ENCODE data around the gene SDK1. TPM values are rescaled to one million over a fixed set of nuclear protein-coding genes. Genes with fewer than 3 reads are reported as not detected.

The SDK1 gene
- total and polyA plus RNA-seq, 2 experiments from 2014 or later = not detected

- Histone ChIP-seq H3K4me1 (ENCODE audit: insufficient read depth) (no peaks in the 10 kb centered on the region), H3K9ac (no peak overlapping the region), H3K27ac (no peak overlapping the region), H3K9me3 (ENCODE audit: low read depth) (no peaks in the 10 kb centered on the region), H3K4me3 (no peak overlapping the region), H3K4me2 (ENCODE audit: unreplicated experiment) (no peak overlapping the region), H4K20me1 (ENCODE audit: insufficient read depth) (no peaks in the 10 kb centered on the region), H3K79me2 (ENCODE audit: insufficient read depth) (no peaks in the 10 kb centered on the region), H3K27me3 (replicated peaks; ENCODE audit: insufficient read depth) (no peaks in the 10 kb centered on the region), H3K36me3 (ENCODE audit: low read depth) (no peaks in the 10 kb centered on the region), H3F3A (ENCODE audit: insufficient read depth) (no peaks in the 10 kb centered on the region), H2AFZ (no peak overlapping the region), H3K9me2 (ENCODE audit: insufficient read depth) (no peaks in the 10 kb centered on the region)
- in situ Hi-C loops (cut with MboI) = no loop called here
- 45 to 47% methylated on average over 9 of the region's 9 CpGs for WGBS, 2 experiments (ENCODE audit: low coverage in 1 of 2, low lambda C conversion rate in 2 of 2, missing lambda C conversion rate in 2 of 2)
- no peak for DNase-seq
- TF ChIP-seq EZH2 (IDR thresholded peaks at IDR 0.05; ENCODE audit: insufficient read depth, poor library complexity, severe bottlenecking) = no peak
- TF ChIP-seq EZH2phosphoT487 (IDR thresholded peaks at IDR 0.05; ENCODE audit: insufficient read depth, low read depth) = no peak
Observed at GRCh38 chr7:3264693-3265339, 36.2 kb upstream of the SDK1 start.

DNA sequence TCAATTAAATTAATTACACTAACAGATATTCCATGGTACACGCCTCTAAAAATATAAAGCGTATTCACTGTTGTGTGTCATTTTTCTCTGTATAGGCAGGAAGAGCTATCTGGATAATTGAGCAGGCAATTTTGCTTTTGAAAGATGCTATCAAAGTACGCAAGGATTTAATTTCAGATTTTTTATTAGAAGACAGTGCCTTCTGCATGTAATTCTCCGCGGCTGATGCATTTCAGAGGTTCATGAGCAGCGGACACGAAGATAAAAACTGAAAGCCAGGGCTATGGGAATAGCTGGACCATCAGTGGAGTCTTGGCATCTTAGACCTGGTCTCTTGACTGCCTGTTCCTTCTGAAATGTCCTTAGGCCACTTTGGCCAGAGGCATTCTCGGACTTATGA lies 35.7 kb upstream of the SDK1 start:
- H3K4me1 ChIP-seq (ENCODE audit: insufficient read depth) = no peaks in the 10 kb centered on the region
- no peaks in the 10 kb centered on the region for H3K9me2 ChIP-seq (ENCODE audit: insufficient read depth)
- H3K27me3 ChIP-seq (replicated peaks; ENCODE audit: insufficient read depth) = no peaks in the 10 kb centered on the region
- H3K4me3 ChIP-seq = no peak overlapping the region
- no peak overlapping the region for H3K9ac ChIP-seq
- TF ChIP-seq EZH2 (IDR thresholded peaks at IDR 0.05; ENCODE audit: insufficient read depth, poor library complexity, severe bottlenecking) (no peak), EZH2phosphoT487 (IDR thresholded peaks at IDR 0.05; ENCODE audit: insufficient read depth, low read depth) (no peak)
- no peaks in the 10 kb centered on the region for H3K9me3 ChIP-seq (ENCODE audit: low read depth)
- DNase-seq = no peak
- H3K27ac ChIP-seq = no peak overlapping the region
- in situ Hi-C loops (cut with MboI) = no loop called here
- H3K4me2 ChIP-seq (ENCODE audit: unreplicated experiment) = no peak overlapping the region
- no peaks in the 10 kb centered on the region for H3F3A ChIP-seq (ENCODE audit: insufficient read depth)
- no peaks in the 10 kb centered on the region for H3K36me3 ChIP-seq (ENCODE audit: low read depth)
- H4K20me1 ChIP-seq (ENCODE audit: insufficient read depth) = no peaks in the 10 kb centered on the region
- H3K79me2 ChIP-seq (ENCODE audit: insufficient read depth) = no peaks in the 10 kb centered on the region
- H2AFZ ChIP-seq = no peak overlapping the region
- 78 to 86% methylated on average over 8 of the region's 8 CpGs for WGBS, 2 experiments (ENCODE audit: low coverage in 1 of 2, low lambda C conversion rate in 2 of 2, missing lambda C conversion rate in 2 of 2)

GRCh38 chr7:3266240-3266639 lies 34.8 kb upstream of the SDK1 start:
- no peaks in the 10 kb centered on the region for H4K20me1 ChIP-seq (ENCODE audit: insufficient read depth)
- TF ChIP-seq EZH2phosphoT487 (IDR thresholded peaks at IDR 0.05; ENCODE audit: insufficient read depth, low read depth) = no peak
- no peak overlapping the region for H3K27ac ChIP-seq
- H3K27me3 ChIP-seq (replicated peaks; ENCODE audit: insufficient read depth) = no peaks in the 10 kb centered on the region
- no peaks in the 10 kb centered on the region for H3K9me2 ChIP-seq (ENCODE audit: insufficient read depth)
- in situ Hi-C loops (cut with MboI) = no loop called here
- no peaks in the 10 kb centered on the region for H3F3A ChIP-seq (ENCODE audit: insufficient read depth)
- WGBS, 2 experiments (ENCODE audit: low coverage in 1 of 2, low lambda C conversion rate in 2 of 2, missing lambda C conversion rate in 2 of 2) = 60 to 61% methylated on average over 4 of the region's 4 CpGs
- no peak overlapping the region for H2AFZ ChIP-seq
- H3K4me1 ChIP-seq (ENCODE audit: insufficient read depth) = no peaks in the 10 kb centered on the region
- H3K4me2 ChIP-seq (ENCODE audit: unreplicated experiment) = no peak overlapping the region
- H3K36me3 ChIP-seq (ENCODE audit: low read depth) = no peaks in the 10 kb centered on the region
- H3K79me2 ChIP-seq (ENCODE audit: insufficient read depth) = no peaks in the 10 kb centered on the region
- no peak for DNase-seq
- H3K9me3 ChIP-seq (ENCODE audit: low read depth) = no peaks in the 10 kb centered on the region
- no peak overlapping the region for H3K9ac ChIP-seq
- no peak overlapping the region for H3K4me3 ChIP-seq

DNA sequence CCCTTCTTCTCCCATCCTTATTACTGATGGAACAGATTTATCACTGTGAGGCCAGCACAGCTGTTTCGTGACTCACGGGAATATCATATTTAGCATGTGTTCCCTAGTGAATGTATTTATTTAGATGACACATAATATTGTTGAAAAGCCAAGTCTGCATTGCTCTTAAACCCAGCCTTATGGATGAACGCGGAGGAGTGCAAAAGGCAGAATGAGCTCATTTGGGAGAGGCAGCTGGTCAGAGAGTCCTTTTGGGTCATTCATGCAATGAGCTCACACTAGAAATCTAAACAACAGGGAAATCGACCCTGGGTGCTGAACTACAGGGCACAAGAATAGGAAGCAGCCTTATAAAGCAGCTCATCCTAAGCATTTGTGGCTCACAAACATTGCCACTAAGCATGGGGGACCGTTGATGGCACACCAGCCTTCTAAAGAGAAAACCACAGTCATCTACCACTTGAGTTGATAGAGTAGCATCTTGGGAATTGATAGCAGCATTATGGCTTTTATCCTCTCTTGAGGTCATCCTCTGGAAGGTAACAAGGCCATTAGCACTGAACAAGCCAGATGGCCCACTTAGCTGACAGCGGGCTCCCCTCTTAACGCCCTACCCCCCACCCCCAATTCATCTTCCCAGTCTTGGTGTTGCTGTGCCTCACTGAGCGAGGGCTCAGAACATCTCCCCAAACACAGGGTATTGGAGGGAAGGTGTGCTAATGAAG lies 32.9 kb upstream of the SDK1 start:
- H3K4me1 ChIP-seq (ENCODE audit: insufficient read depth) = no peaks in the 10 kb centered on the region
- no peaks in the 10 kb centered on the region for H3K36me3 ChIP-seq (ENCODE audit: low read depth)
- H3K9me2 ChIP-seq (ENCODE audit: insufficient read depth) = no peaks in the 10 kb centered on the region
- no peak overlapping the region for H3K4me2 ChIP-seq (ENCODE audit: unreplicated experiment)
- no peaks in the 10 kb centered on the region for H3K79me2 ChIP-seq (ENCODE audit: insufficient read depth)
- in situ Hi-C loops (cut with MboI) = no loop called here
- H2AFZ ChIP-seq = no peak overlapping the region
- H3F3A ChIP-seq (ENCODE audit: insufficient read depth) = no peaks in the 10 kb centered on the region
- H4K20me1 ChIP-seq (ENCODE audit: insufficient read depth) = no peaks in the 10 kb centered on the region
- H3K9ac ChIP-seq = no peak overlapping the region
- H3K27me3 ChIP-seq (replicated peaks; ENCODE audit: insufficient read depth) = no peaks in the 10 kb centered on the region
- 17 to 18% methylated on average over 8 to 9 of the region's 9 CpGs for WGBS, 2 experiments (ENCODE audit: low coverage in 1 of 2, low lambda C conversion rate in 2 of 2, missing lambda C conversion rate in 2 of 2)
- no peaks in the 10 kb centered on the region for H3K9me3 ChIP-seq (ENCODE audit: low read depth)
- DNase-seq = peak; percentile 67
- no peak overlapping the region for H3K4me3 ChIP-seq
- H3K27ac ChIP-seq = no peak overlapping the region
- TF ChIP-seq EZH2 (IDR thresholded peaks at IDR 0.05; ENCODE audit: insufficient read depth, poor library complexity, severe bottlenecking) (no peak), EZH2phosphoT487 (IDR thresholded peaks at IDR 0.05; ENCODE audit: insufficient read depth, low read depth) (no peak)

All from GM23248 (cell line).